ENCODE data around the gene ATF6.
"Not testable (repeated sequence)": the region's sequence is repeated elsewhere in the genome, so short reads cannot be mapped to it uniquely, and the experiment has no call there.

Gene ATF6

GRCh38 chr1:161803181-161803580 is 37.1 kb downstream of the ATF6 start:
- H3K4me1 ChIP-seq (ENCODE audit: control insufficient read depth in 2 of 2, insufficient read depth in 1 of 2, low read depth in 1 of 2, low read length in 2 of 2), result peaks cover 0 to 3% of the 10 kb centered on the region in 2 donors
- no peak overlapping the region for H2BK5ac ChIP-seq (ENCODE audit: low read length)
- H3K9me3 ChIP-seq (replicated peaks in 1 of 2; ENCODE audit: control insufficient read depth in 2 of 2, insufficient read depth in 1 of 2, low read depth in 1 of 2, low read length in 2 of 2), result no peaks in the 10 kb centered on the region
- H3K79me1 ChIP-seq (ENCODE audit: low read depth, low read length), result no peaks in the 10 kb centered on the region
- H3K36me3 ChIP-seq (replicated peaks in 1 of 2; ENCODE audit: control insufficient read depth in 2 of 2, insufficient read depth in 2 of 2, low read length in 2 of 2), result peaks cover 0 to 51% of the 10 kb centered on the region in 2 donors
- H3K27me3 ChIP-seq (ENCODE audit: control insufficient read depth in 3 of 3, insufficient read depth in 3 of 3, low read depth in 1 of 3, low read length in 3 of 3), result no peaks in the 10 kb centered on the region
- H2AK5ac ChIP-seq (ENCODE audit: low read depth, low read length), result no peak overlapping the region
- DNase-seq (ENCODE audit: low spot score), result no peak
- no peak overlapping the region for H2BK15ac ChIP-seq (ENCODE audit: low read length)
- H3K18ac ChIP-seq (ENCODE audit: low read length), result no peak overlapping the region
- no peak overlapping the region for H3K23ac ChIP-seq (ENCODE audit: low read depth, low read length, poor library complexity)
- no peak overlapping the region for H2BK120ac ChIP-seq (ENCODE audit: low read depth, low read length)
- no peak overlapping the region for H4K8ac ChIP-seq (ENCODE audit: low read depth, low read length)
- no peak overlapping the region for H4K91ac ChIP-seq (ENCODE audit: low read depth, low read length, poor library complexity)
- H3K14ac ChIP-seq (ENCODE audit: low read length), result no peak overlapping the region
- H3K4me3 ChIP-seq (ENCODE audit: low read length in 2 of 2), result no peak overlapping the region
- no peak overlapping the region for H2BK12ac ChIP-seq (ENCODE audit: low read length)
- no peak overlapping the region for H3K4me2 ChIP-seq (ENCODE audit: insufficient read depth, low read length, poor library complexity, severe bottlenecking)
- WGBS, 2 donors (ENCODE audit: extremely low coverage in 2 of 2, insufficient read length in 2 of 2, insufficient replicate concordance in 1 of 2), result no CpG with 5 or more reads among the region's 2 CpGs
- H2AFZ ChIP-seq (ENCODE audit: low read length), result no peak overlapping the region
- no peak overlapping the region for H3K9ac ChIP-seq (ENCODE audit: low read depth, low read length, poor library complexity)
- no peak overlapping the region for H3K27ac ChIP-seq (replicated peaks; ENCODE audit: low read length)
- no peak overlapping the region for H3K4ac ChIP-seq (ENCODE audit: low read length)

DNA sequence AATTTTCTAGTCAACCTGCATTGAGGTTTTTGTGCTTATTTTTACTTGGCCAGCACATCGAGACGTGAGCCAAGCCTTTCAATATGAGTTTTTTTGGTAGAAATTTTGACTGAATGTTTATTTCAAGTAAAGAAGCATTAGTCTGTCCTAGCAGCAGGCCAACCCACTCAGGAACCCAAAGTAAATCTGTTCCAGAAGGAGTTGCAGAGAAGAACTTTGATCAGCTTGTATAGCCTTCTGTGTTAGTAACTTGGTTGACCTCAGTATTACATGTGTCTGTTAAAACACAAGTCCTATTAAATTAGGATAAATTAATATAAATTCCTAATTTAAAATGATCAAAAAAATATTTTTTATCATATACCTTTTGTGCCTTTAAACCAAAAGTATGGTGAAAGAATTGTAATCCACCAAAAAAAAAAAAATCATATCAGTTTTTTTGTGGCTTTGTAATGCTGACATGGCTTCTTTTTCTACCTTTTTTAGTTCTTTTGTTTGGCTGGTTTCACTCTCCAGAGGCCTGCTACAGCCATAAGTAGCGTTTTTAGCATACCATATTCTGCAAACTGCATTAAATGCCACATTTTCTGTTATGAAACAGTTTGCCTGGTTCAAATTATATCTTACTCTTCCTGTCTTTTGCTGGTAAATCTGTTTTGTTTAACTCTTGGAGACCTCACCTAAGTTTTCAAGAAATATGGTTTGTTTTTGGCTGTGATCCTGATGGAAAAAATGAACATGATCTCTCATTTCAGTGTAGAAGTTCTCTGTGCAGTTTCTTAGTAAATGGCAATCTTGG is 39.5 kb downstream of the ATF6 start:
- no peak overlapping the region for H3K4me3 ChIP-seq (ENCODE audit: low read length in 2 of 2)
- no peak overlapping the region for H3K23ac ChIP-seq (ENCODE audit: low read depth, low read length, poor library complexity)
- H2AK5ac ChIP-seq (ENCODE audit: low read depth, low read length), result no peak overlapping the region
- peaks cover 0 to 9% of the 10 kb centered on the region in 2 donors for H3K9me3 ChIP-seq (replicated peaks in 1 of 2; ENCODE audit: control insufficient read depth in 2 of 2, insufficient read depth in 1 of 2, low read depth in 1 of 2, low read length in 2 of 2)
- no peak overlapping the region for H3K18ac ChIP-seq (ENCODE audit: low read length)
- no CpG with 5 or more reads among the region's 3 CpGs for WGBS, 2 donors (ENCODE audit: extremely low coverage in 2 of 2, insufficient read length in 2 of 2, insufficient replicate concordance in 1 of 2)
- H2AFZ ChIP-seq (ENCODE audit: low read length), result no peak overlapping the region
- no peak for DNase-seq (ENCODE audit: low spot score)
- H3K27ac ChIP-seq (replicated peaks; ENCODE audit: low read length), result no peak overlapping the region
- H2BK5ac ChIP-seq (ENCODE audit: low read length), result no peak overlapping the region
- peaks cover 0 to 45% of the 10 kb centered on the region in 2 donors for H3K36me3 ChIP-seq (replicated peaks in 1 of 2; ENCODE audit: control insufficient read depth in 2 of 2, insufficient read depth in 2 of 2, low read length in 2 of 2)
- no peak overlapping the region for H2BK15ac ChIP-seq (ENCODE audit: low read length)
- no peak overlapping the region for H3K14ac ChIP-seq (ENCODE audit: low read length)
- no peak overlapping the region for H2BK12ac ChIP-seq (ENCODE audit: low read length)
- H3K9ac ChIP-seq (ENCODE audit: low read depth, low read length, poor library complexity), result no peak overlapping the region
- H3K27me3 ChIP-seq (ENCODE audit: control insufficient read depth in 3 of 3, insufficient read depth in 3 of 3, low read depth in 1 of 3, low read length in 3 of 3), result no peaks in the 10 kb centered on the region
- peaks cover 0 to 3% of the 10 kb centered on the region in 2 donors for H3K4me1 ChIP-seq (ENCODE audit: control insufficient read depth in 2 of 2, insufficient read depth in 1 of 2, low read depth in 1 of 2, low read length in 2 of 2)
- no peak overlapping the region for H2BK120ac ChIP-seq (ENCODE audit: low read depth, low read length)
- no peak overlapping the region for H3K4ac ChIP-seq (ENCODE audit: low read length)
- H3K4me2 ChIP-seq (ENCODE audit: insufficient read depth, low read length, poor library complexity, severe bottlenecking), result no peak overlapping the region
- no peaks in the 10 kb centered on the region for H3K79me1 ChIP-seq (ENCODE audit: low read depth, low read length)
- H4K8ac ChIP-seq (ENCODE audit: low read depth, low read length), result no peak overlapping the region
- no peak overlapping the region for H4K91ac ChIP-seq (ENCODE audit: low read depth, low read length, poor library complexity)

DNA sequence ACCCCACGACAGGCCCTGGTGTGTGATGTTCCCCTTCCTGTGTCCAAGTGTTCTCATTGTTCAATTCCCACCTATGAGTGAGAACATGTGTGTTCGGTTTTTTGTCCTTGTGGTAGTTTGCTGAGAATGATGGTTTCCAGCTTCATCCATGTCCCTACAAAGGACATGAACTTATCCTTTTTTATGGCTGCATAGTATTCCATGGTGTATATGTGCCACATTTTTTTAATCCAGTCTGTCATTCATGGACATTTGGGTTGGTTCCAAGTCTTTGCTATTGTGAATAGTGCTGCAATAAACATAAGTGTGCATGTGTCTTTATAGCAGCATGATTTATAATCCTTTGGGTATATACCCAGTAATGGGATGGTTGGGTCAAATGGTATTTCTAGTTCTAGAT is 43.1 kb downstream of the ATF6 start:
- not testable (repeated sequence) for H3K14ac ChIP-seq (ENCODE audit: low read length); H3K4ac ChIP-seq (ENCODE audit: low read length); H3K4me2 ChIP-seq (ENCODE audit: insufficient read depth, low read length, poor library complexity, severe bottlenecking); H2AK5ac ChIP-seq (ENCODE audit: low read depth, low read length); H2BK120ac ChIP-seq (ENCODE audit: low read depth, low read length); H3K9ac ChIP-seq (ENCODE audit: low read depth, low read length, poor library complexity); H3K27me3 ChIP-seq (ENCODE audit: control insufficient read depth in 3 of 3, insufficient read depth in 3 of 3, low read depth in 1 of 3, low read length in 3 of 3); H4K8ac ChIP-seq (ENCODE audit: low read depth, low read length); H3K79me1 ChIP-seq (ENCODE audit: low read depth, low read length); H2AFZ ChIP-seq (ENCODE audit: low read length); H3K18ac ChIP-seq (ENCODE audit: low read length); H4K91ac ChIP-seq (ENCODE audit: low read depth, low read length, poor library complexity); H2BK5ac ChIP-seq (ENCODE audit: low read length); H3K23ac ChIP-seq (ENCODE audit: low read depth, low read length, poor library complexity); H3K4me3 ChIP-seq (ENCODE audit: low read length in 2 of 2); H2BK15ac ChIP-seq (ENCODE audit: low read length); H3K27ac ChIP-seq (replicated peaks; ENCODE audit: low read length); DNase-seq (ENCODE audit: low spot score); H3K4me1 ChIP-seq (ENCODE audit: control insufficient read depth in 2 of 2, insufficient read depth in 1 of 2, low read depth in 1 of 2, low read length in 2 of 2); H2BK12ac ChIP-seq (ENCODE audit: low read length)
- peaks cover 0 to 14% of the 10 kb centered on the region in 2 donors for H3K9me3 ChIP-seq (replicated peaks in 1 of 2; ENCODE audit: control insufficient read depth in 2 of 2, insufficient read depth in 1 of 2, low read depth in 1 of 2, low read length in 2 of 2)
- H3K36me3 ChIP-seq (replicated peaks in 1 of 2; ENCODE audit: control insufficient read depth in 2 of 2, insufficient read depth in 2 of 2, low read length in 2 of 2), result peaks cover 0 to 29% of the 10 kb centered on the region in 2 donors
- WGBS, 2 donors (ENCODE audit: extremely low coverage in 2 of 2, insufficient read length in 2 of 2, insufficient replicate concordance in 1 of 2), result no CpG with 5 or more reads among the region's 2 CpGs

- H3K18ac ChIP-seq (ENCODE audit: low read length); DNase-seq (ENCODE audit: low spot score): not testable (repeated sequence)
Measured at GRCh38 chr1:161809656-161810055, 43.5 kb downstream of the ATF6 start.

More at GRCh38 chr1:161809656-161810055, 43.5 kb downstream of the ATF6 start:
- H3K4me1 ChIP-seq (ENCODE audit: control insufficient read depth in 2 of 2, insufficient read depth in 1 of 2, low read depth in 1 of 2, low read length in 2 of 2); H2BK12ac ChIP-seq (ENCODE audit: low read length); H2AFZ ChIP-seq (ENCODE audit: low read length); H3K14ac ChIP-seq (ENCODE audit: low read length); H4K8ac ChIP-seq (ENCODE audit: low read depth, low read length); H3K23ac ChIP-seq (ENCODE audit: low read depth, low read length, poor library complexity); H2BK5ac ChIP-seq (ENCODE audit: low read length); H2BK120ac ChIP-seq (ENCODE audit: low read depth, low read length); H3K79me1 ChIP-seq (ENCODE audit: low read depth, low read length); H3K27ac ChIP-seq (replicated peaks; ENCODE audit: low read length); H3K27me3 ChIP-seq (ENCODE audit: control insufficient read depth in 3 of 3, insufficient read depth in 3 of 3, low read depth in 1 of 3, low read length in 3 of 3); H3K9ac ChIP-seq (ENCODE audit: low read depth, low read length, poor library complexity); H4K91ac ChIP-seq (ENCODE audit: low read depth, low read length, poor library complexity); H3K4ac ChIP-seq (ENCODE audit: low read length); H2BK15ac ChIP-seq (ENCODE audit: low read length); H3K4me2 ChIP-seq (ENCODE audit: insufficient read depth, low read length, poor library complexity, severe bottlenecking); H2AK5ac ChIP-seq (ENCODE audit: low read depth, low read length); H3K4me3 ChIP-seq (ENCODE audit: low read length in 2 of 2): not testable (repeated sequence)
- peaks cover 0 to 32% of the 10 kb centered on the region in 2 donors for H3K36me3 ChIP-seq (replicated peaks in 1 of 2; ENCODE audit: control insufficient read depth in 2 of 2, insufficient read depth in 2 of 2, low read length in 2 of 2)
- H3K9me3 ChIP-seq (replicated peaks in 1 of 2; ENCODE audit: control insufficient read depth in 2 of 2, insufficient read depth in 1 of 2, low read depth in 1 of 2, low read length in 2 of 2), result peaks cover 0 to 14% of the 10 kb centered on the region in 2 donors
- WGBS, 2 donors (ENCODE audit: extremely low coverage in 2 of 2, insufficient read length in 2 of 2, insufficient replicate concordance in 1 of 2), result no CpG with 5 or more reads among the region's 1 CpG

Measured in neuronal stem cell (in vitro differentiated cells).